CD4-positive, alpha-beta T cell treated with Interleukin-17A for 4 hours (primary cell): ENCODE results near the gene OPA1.
A peak's percentile ranks its signal among the peaks of the same experiment; 100 is the strongest.
"Not testable (repeated sequence)": the region's sequence is repeated elsewhere in the genome, so short reads cannot be mapped to it uniquely, and the experiment has no call there.

Experiments
- DNase-seq: peaks from one replicate; pipeline ENCODE4 v3.0.0-alpha.2; 2020; ENCODE audit warnings: mixed read lengths

OPA1 gene

GRCh38 chr3:193589616-193590015, 3.4 kb upstream of the OPA1 start:
- DNase-seq = no peak

- no peak for DNase-seq
Observed at GRCh38 chr3:193590088-193590856, 2.7 kb upstream of the OPA1 start.

- peak; percentile 28 for DNase-seq
Observed at GRCh38 chr3:193593668-193594030, 641 bp downstream of the OPA1 start.

- no peak for DNase-seq
Observed at GRCh38 chr3:193594946-193595689, 2.1 kb downstream of the OPA1 start.

- no peak for DNase-seq
Observed at GRCh38 chr3:193595939-193596487, 3.0 kb downstream of the OPA1 start.

- no peak for DNase-seq
Observed at GRCh38 chr3:193598202-193598601, 5.2 kb downstream of the OPA1 start.

GRCh38 chr3:193599393-193599792, 6.4 kb downstream of the OPA1 start:
- no peak for DNase-seq

GRCh38 chr3:193605876-193606275, 12.9 kb downstream of the OPA1 start:
- DNase-seq = peak; percentile 69

- DNase-seq = not testable (repeated sequence)
Observed at GRCh38 chr3:193606892-193607291, 13.9 kb downstream of the OPA1 start.

GRCh38 chr3:193610516-193610915, 17.5 kb downstream of the OPA1 start:
- not testable (repeated sequence) for DNase-seq

- no peak for DNase-seq
Observed at GRCh38 chr3:193614430-193614829, 21.4 kb downstream of the OPA1 start.

GRCh38 chr3:193617628-193618027, 24.6 kb downstream of the OPA1 start:
- no peak for DNase-seq

GRCh38 chr3:193620057-193620456, 27.0 kb downstream of the OPA1 start:
- DNase-seq = no peak

- DNase-seq = no peak
Observed at GRCh38 chr3:193620650-193621049, 27.6 kb downstream of the OPA1 start.

GRCh38 chr3:193621127-193621526, 28.1 kb downstream of the OPA1 start:
- no peak for DNase-seq

GRCh38 chr3:193630005-193630404, 37.0 kb downstream of the OPA1 start:
- DNase-seq = no peak

- no peak for DNase-seq
Observed at GRCh38 chr3:193637831-193638230, 44.8 kb downstream of the OPA1 start.

- DNase-seq = no peak
Observed at GRCh38 chr3:193638833-193639232, 45.8 kb downstream of the OPA1 start.

GRCh38 chr3:193640165-193640715, 47.2 kb downstream of the OPA1 start:
- no peak for DNase-seq

- no peak for DNase-seq
Observed at GRCh38 chr3:193640728-193641439, 47.9 kb downstream of the OPA1 start.

- no peak for DNase-seq
Observed at GRCh38 chr3:193641440-193641775, 48.4 kb downstream of the OPA1 start.

- DNase-seq = no peak
Observed at GRCh38 chr3:193645806-193646205, 52.8 kb downstream of the OPA1 start.

GRCh38 chr3:193648542-193649076, 55.6 kb downstream of the OPA1 start:
- no peak for DNase-seq
